Left cardiac atrium (tissue), 4 donors: ENCODE measurements around the gene ZFYVE26. TPM values are rescaled to one million over a fixed set of nuclear protein-coding genes. Genes with fewer than 3 reads are reported as not detected.
"Not testable (repeated sequence)": the region's sequence is repeated elsewhere in the genome, so short reads cannot be mapped to it uniquely, and the experiment has no call there.

ENCODE experiments used
- ATAC-seq, 2 donors: fragments of 200-7000 bp; cut with Tn5 transposase; one replicate each; pipeline ENCODE4 v1.9.1; 2020; ENCODE audit warnings: mild to moderate bottlenecking in 2 of 2, moderate library complexity in 2 of 2
- DNase-seq: peaks from one replicate; pipeline ENCODE4 v3.0.0-alpha.2; 2020
- intact Hi-C, 2 donors: fragments of 100-400 bp; cut with DNase I; formaldehyde crosslinking; loops; one replicate each; pipeline versions ENCODE4 v1.14.1 to v1.15.1; 2022 to 2023
- total RNA-seq, 2 donors: library from RNA; stranded (reverse); fragmentation: NEBNext Ultra II Directional; extraction: Animal tissue kit (Norgen Biotek cat#: 25700); gene quantifications; one replicate each; pipeline ENCODE4 v1.2.1, GENCODE V29; 2021
- donor health status: DM: no; HTN: yes; CAD: no.
- donor health status: DM: no; HTN: yes; CAD: no; lungs with severe emphysema.
- donor health status: DM: yes; HTN: yes; CAD: no.
- donor health status: Dilated cardiomyopathy.

The ZFYVE26 gene
- total RNA-seq, 2 donors from 2014 or later = 10.5 to 15.6 TPM

GRCh38 chr14:67819563-67820421 is 3.4 kb upstream of the ZFYVE26 start, which contains the start of gene RAD51B:
RAD51B (plus strand) TSS chr14:67819779.
- DNase-seq = peak; percentile 89
- ATAC-seq = peak; percentile 86 to 87
- intact Hi-C loops = no loop called here

DNA sequence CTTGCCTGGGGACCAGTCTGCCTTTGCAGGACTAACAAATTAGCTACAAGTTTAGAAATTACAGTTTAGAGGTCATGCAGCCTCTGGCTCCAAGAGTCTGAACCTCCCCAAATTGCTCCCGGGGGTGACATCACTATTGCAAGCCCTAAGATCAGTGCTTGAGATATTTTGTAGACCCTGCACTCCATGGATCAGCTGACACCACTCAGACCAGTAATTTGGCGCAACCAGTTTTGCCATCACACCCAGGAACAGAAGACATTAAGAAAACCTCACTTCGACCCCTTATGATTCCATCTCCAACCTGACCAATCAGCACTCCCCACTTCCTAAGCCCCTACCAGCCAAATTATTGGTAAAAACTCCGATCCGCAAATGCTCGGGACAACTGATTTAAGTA is 2.1 kb upstream of the ZFYVE26 start:
- DNase-seq, intact Hi-C loops, ATAC-seq: not testable (repeated sequence)

DNA sequence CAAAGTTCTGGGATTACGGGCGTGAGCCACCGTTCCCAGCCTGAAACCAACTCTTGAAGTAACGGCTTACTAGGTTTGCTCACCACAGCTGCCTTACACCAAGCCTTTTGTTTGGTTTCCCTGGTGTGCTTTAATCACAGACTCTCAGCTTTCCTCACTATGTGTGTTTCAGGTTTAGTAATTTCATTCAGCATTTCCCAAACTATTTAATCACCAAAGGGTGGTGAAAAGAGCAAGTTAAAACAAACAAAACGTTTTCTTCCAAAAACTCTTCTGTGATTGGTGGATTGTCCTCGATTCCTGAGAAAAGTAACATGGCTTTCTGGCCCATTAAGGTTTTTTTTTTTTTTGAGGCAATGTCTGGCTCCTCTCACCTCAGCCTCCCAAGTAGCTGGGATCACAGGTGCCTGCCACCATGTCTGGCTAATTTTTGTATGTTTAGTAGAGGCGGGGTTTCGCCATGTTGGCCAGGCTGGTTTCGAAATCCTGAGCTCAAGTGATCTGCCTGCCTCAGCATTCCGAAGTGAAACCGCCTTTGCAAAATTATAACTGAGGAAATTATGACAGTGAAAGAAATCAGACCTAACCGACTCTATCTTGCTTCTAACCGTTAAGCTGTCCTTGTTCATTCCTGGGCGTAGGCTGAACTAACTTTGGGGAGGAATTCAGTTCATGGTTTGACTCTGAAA is 1.5 kb upstream of the ZFYVE26 start:
- intact Hi-C loops = no loop called here
- ATAC-seq = no peak
- DNase-seq = no peak

GRCh38 chr14:67815573-67816225 is 691 bp downstream of the ZFYVE26 start:
- peak in 1 of 2 donors; percentile 2 for ATAC-seq
- intact Hi-C loops = no loop called here
- no peak for DNase-seq

GRCh38 chr14:67814821-67815220 is 1.6 kb downstream of the ZFYVE26 start:
- ATAC-seq = no peak
- intact Hi-C loops = no loop called here
- DNase-seq = no peak

GRCh38 chr14:67806246-67806645 is 10.1 kb downstream of the ZFYVE26 start:
- intact Hi-C loops = no loop called here
- ATAC-seq (no peak), DNase-seq (no peak)

DNA sequence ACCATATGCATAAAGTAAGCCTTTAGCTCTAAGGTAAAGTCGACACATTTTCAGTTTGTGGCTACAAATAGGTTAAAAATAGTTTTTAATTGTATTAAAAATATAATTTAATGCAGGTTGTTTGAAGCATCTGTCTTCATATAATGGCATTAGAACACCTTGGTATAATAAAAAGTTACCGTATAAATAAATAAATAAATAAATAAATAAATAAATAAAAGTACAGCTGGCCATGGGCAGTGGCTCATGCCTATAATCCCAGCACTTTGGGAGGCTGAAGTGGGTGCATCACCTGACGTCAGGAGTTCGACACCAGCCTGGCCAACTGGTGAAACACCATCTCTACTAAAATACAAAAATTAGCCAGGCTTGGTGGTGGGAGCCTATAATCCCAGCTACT is 15.6 kb downstream of the ZFYVE26 start:
- intact Hi-C loops = no loop called here
- ATAC-seq = no peak
- no peak for DNase-seq

DNA sequence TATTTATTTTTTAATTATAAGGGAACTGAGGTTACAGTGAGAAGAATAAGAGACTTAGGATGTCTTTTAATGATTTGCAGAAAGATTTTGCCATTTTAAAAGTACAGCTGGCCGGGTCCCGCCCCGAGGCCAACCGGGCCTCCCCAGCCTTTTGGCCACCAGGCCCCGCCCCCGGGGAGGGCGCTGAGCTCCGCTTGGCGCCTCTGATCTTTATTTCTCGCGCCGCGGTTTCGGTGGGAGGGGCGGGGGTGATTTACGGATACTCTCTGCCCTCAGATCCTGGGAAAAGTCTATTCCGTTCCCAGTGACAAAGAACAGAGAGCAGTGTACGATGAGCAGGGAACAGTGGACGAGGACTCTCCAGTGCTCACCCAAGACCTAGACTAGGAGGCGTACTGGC is 17.7 kb downstream of the ZFYVE26 start:
- intact Hi-C loops = no loop called here
- ATAC-seq (no peak), DNase-seq (no peak)

GRCh38 chr14:67787673-67788072 is 28.7 kb downstream of the ZFYVE26 start:
- DNase-seq (no peak), ATAC-seq (no peak)
- intact Hi-C loops = no loop called here

DNA sequence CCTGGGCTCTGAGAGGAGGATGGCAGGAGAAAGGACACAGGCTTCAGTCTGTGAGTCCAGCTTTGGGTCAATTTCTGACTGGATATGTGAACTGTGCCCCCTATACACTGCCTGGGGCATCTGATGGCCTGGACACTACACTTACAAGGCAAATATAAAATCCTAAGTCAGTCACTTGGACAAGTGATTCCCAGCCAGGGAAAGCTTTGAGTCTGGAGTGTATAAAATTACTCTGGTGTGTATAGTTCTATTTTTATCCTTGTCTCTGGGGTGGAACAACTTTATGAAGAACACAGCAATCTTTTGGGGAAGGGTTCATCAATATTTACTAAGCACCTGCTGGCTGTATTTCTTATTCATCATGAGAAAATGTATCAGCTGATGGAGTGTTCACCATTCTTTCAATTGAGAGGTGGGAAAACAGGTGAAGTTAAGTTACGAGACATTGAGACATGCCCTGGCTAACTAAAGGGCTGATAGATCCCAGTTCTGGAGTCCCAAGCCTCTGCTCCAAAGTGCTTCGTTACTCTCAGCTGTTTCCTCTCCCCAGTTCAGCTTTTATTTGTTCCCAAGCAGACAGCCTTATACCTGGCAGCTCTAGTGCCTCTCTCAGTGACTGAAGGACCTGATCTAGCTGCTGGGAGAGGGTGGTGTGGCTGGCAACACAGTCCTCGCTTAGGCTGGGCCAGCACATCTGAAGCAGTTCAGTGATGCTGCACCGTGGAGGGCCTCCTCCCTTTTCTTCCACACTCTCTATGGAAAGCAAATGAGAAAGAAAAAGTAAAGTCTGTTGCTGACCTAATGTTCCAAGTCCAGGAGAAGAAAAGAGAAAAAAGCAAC is 30.9 kb downstream of the ZFYVE26 start:
- intact Hi-C loops = no loop called here
- ATAC-seq (no peak), DNase-seq (no peak)

- intact Hi-C loops = no loop called here
- no peak for ATAC-seq
- DNase-seq = no peak
These were observed 32.1 kb downstream of the ZFYVE26 start for GRCh38 chr14:67784244-67784823.

- DNase-seq (no peak), ATAC-seq (no peak)
- intact Hi-C loops = no loop called here
These were observed 34.3 kb downstream of the ZFYVE26 start for GRCh38 chr14:67782090-67782489.

DNA sequence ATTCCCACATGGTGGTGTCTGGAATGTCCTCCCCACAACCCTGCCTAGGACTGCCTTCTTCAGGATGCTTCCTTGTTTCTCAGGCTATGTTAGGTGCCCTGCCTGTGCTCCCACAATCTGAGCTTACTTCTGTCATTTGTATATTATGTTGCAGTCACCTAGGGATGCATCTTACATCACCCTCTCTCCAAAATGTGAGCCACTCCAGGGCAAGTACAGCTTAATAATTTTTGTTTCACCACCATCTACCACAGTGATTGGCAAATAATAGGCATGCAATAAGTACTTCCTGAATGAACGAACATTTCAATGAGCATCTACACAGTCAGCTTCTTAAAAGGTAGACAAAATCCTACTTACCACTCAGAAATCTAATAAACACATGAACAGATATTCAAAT is 37.6 kb downstream of the ZFYVE26 start:
- intact Hi-C loops = no loop called here
- no peak for DNase-seq
- ATAC-seq = no peak

- DNase-seq = no peak
- intact Hi-C loops = no loop called here
- no peak for ATAC-seq
These were observed 39.6 kb downstream of the ZFYVE26 start for GRCh38 chr14:67776653-67777322.

DNA sequence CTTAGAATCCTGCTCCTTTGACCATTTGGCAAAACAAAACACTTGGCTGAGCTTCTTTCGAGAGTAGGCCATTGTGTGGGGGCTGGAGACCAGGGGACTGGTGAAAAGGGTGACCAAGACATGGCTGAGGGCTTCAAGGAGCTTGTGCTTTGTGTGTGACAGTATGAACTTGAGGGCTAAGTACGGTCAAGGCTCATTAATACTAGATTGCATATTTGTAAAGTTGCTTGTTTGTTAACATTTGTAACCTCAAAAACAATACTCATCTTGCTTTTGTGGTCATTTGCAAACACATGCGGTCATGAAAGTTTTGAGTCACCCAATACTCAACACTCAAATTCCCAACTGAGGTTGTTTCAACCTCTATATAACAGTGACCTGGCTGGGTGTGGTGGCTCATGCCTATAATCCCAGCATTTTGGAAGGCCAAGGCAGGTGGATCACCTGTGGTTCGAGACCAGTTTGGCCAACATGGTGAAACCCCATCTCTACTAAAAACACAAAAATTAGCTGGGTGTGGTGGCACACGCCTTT is 42.5 kb downstream of the ZFYVE26 start:
- DNase-seq (no peak), ATAC-seq (no peak)
- intact Hi-C loops = no loop called here

GRCh38 chr14:67768219-67768618 is 48.2 kb downstream of the ZFYVE26 start:
- intact Hi-C loops = no loop called here
- DNase-seq (no peak), ATAC-seq (peak in 1 of 2 donors; percentile 26)

DNA sequence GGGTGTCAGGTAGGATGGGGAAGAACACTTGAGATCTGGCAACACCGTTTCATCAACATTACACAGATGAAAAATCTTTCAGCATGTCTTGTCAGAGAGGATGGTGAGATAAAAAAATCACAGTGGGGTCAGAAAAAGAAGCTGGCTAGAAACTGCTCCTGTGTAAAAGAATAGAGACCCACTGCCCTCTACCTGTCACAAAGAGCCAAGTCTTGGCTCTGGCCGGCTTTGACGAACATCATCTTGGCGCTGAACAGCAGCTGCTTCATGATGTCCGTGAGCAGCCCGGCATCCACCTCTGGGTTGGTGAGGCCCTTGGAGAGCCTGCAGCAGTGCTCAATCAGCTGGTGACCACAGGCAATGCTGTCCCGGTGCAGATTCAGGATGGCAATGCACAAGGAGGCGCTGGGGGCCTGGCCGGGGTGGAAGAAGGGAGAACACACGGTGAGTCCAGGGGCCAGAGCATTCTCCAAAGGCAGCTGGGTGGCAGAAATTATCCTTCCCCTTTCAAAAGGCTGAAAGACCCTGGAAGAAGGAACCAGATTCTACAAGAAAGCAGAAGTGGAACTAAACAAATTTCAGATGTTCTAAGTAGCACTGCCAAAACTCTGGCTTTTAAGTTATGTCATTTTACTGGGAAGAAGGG is 50.2 kb downstream of the ZFYVE26 start:
- intact Hi-C loops = no loop called here
- no peak for DNase-seq
- ATAC-seq = peak in 1 of 2 donors; percentile 52
